Ovary (tissue), 3 donors: ENCODE measurements around the gene TRAF5.

Experiments
- EP300 ChIP-seq: sonication (generic); formaldehyde crosslinking; IDR thresholded peaks from one replicate; pipeline ENCODE4 v1.6.1; 2017; ENCODE audit warnings: antibody characterized with exemption
- POLR2A ChIP-seq: fragments of 450-650 bp; IDR thresholded peaks from one replicate; pipeline ENCODE4 v1.6.1; 2017; ENCODE audit warnings: antibody characterized with exemption, mild to moderate bottlenecking, moderate library complexity
- TF ChIP-seq, protein P1 (sequence below), 3 donors: fragments of 450-650 bp in 2 of 3; fragments of 200-600 bp in 1 of 3; IDR thresholded peaks; one replicate each; pipeline versions ENCODE4 v1.5.1 to v1.8.0; 2016 to 2022; ENCODE audit warnings: antibody characterized with exemption in 3 of 3, mild to moderate bottlenecking in 1 of 3
- donor health status: DM: no; HTN: no; CAD: no.

DNA sequence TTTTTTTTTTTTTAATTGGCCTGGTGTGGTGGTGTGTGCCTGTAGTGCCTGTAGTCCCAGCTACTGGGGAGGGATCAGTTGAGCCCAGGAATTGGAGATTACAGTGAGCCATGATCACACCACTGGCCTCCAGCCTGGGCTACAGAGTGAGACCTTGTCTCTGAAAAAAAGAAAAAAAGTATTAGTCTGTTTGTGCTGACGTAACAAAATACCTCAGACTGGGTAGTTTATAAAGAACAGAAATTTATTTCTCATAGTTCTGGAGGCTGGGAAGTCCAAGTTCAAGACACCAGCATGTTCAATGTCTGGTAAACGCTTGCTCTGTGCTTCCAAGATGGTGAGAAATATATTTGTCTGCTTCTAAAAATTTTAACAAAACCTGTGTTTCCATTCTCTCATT is 25.8 kb downstream of the TRAF5 start:
- TF ChIP-seq, protein P1, sequence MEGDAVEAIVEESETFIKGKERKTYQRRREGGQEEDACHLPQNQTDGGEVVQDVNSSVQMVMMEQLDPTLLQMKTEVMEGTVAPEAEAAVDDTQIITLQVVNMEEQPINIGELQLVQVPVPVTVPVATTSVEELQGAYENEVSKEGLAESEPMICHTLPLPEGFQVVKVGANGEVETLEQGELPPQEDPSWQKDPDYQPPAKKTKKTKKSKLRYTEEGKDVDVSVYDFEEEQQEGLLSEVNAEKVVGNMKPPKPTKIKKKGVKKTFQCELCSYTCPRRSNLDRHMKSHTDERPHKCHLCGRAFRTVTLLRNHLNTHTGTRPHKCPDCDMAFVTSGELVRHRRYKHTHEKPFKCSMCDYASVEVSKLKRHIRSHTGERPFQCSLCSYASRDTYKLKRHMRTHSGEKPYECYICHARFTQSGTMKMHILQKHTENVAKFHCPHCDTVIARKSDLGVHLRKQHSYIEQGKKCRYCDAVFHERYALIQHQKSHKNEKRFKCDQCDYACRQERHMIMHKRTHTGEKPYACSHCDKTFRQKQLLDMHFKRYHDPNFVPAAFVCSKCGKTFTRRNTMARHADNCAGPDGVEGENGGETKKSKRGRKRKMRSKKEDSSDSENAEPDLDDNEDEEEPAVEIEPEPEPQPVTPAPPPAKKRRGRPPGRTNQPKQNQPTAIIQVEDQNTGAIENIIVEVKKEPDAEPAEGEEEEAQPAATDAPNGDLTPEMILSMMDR (IDR thresholded peaks at IDR 0.05): no peak
- no peak for TF ChIP-seq POLR2A
- no peak for TF ChIP-seq EP300
